K562 (cell line): Measurements from ENCODE around the gene STX1B. TPM values are rescaled to one million over a fixed set of nuclear protein-coding genes. Genes with fewer than 3 reads are reported as not detected.
A peak's percentile ranks its signal among the peaks of the same experiment; 100 is the strongest.

Experiments used
- ATAC-seq: fragments of 200-7000 bp; cut with Tn5 transposase; 3 replicates; pipeline ENCODE4 v1.9.1; 2020; ENCODE audit warnings: moderate library complexity
- BruUV-seq: library from RNA; stranded (reverse); fragments of 400-500 nt; replicated peaks from 2 replicates; lab custom pipeline; 2021; lab: Mats Ljungman, UMichigan
- CTCF ChIA-PET: fragments of 300-600 bp; formaldehyde crosslinking; extraction: SDS; loops from one replicate; lab custom pipeline; 2021; ENCODE audit warnings: low intra/inter-chr PET ratio; lab: Yijun Ruan, JAX
- POLR2A ChIA-PET: fragments of 300-600, 350-650 bp; sonication (Branson Sonifier 250); formaldehyde crosslinking; extraction: SDS; loops from one replicate; lab custom pipeline; 2021; ENCODE audit warnings: antibody characterized with exemption, inconsistent platforms; lab: Yijun Ruan, JAX
- DNase-seq, 4 experiments: peaks; one replicate each; pipeline versions ENCODE4 v3.0.0 to v3.0.0-alpha.2; 2011 to 2018; ENCODE audit warnings: low spot score in 3 of 4, mixed read lengths in 3 of 4; ENCODE audit errors: extremely low read depth in 1 of 4
- FAIRE-seq: peaks from 2 replicates; lab custom pipeline; 2011; peaks lifted over from hg19 to GRCh38; lab: Jason Lieb, UNC
- H2AFZ ChIP-seq: 2 replicates; pipeline ENCODE4 v1.6.0; 2011; ENCODE audit warnings: low read depth, low read length, control low read depth, inconsistent platforms
- H3K27ac ChIP-seq: fragments of 200-600 bp; 3 replicates; pipeline ENCODE4 v1.8.0; 2011; ENCODE audit warnings: low read depth, mild to moderate bottlenecking, control low read depth, inconsistent platforms, low read length, moderate library complexity, mixed read lengths; ENCODE audit errors: extremely low read depth
- H3K27me3 ChIP-seq, 2 experiments: fragments of 300-600 bp in 1 of 2; 2 replicates in 1 of 2; 3 replicates in 1 of 2; pipeline versions ENCODE4 v1.6.0 to v1.8.0; 2011; ENCODE audit warnings: inconsistent platforms in 2 of 2, low read length in 2 of 2, mild to moderate bottlenecking in 1 of 2, mixed read lengths in 1 of 2, moderate library complexity in 1 of 2; ENCODE audit not compliant: control insufficient read depth in 2 of 2, insufficient read depth in 2 of 2
- H3K36me3 ChIP-seq: fragments of 300-600 bp; 3 replicates; pipeline ENCODE4 v1.8.0; 2011; ENCODE audit warnings: mild to moderate bottlenecking, low read length, inconsistent platforms; ENCODE audit not compliant: control insufficient read depth, insufficient read depth
- H3K4me1 ChIP-seq, 2 experiments: fragments of 200-600 bp in 1 of 2; replicated peaks in 1 of 2; 2 replicates in 1 of 2; 3 replicates in 1 of 2; pipeline versions ENCODE4 v1.5.1 to v1.8.0; 2011; ENCODE audit warnings: inconsistent platforms in 2 of 2, low read length in 2 of 2, mild to moderate bottlenecking in 1 of 2, mixed read lengths in 1 of 2, moderate library complexity in 1 of 2; ENCODE audit not compliant: control insufficient read depth in 2 of 2, insufficient read depth in 2 of 2
- H3K4me2 ChIP-seq: 2 replicates; pipeline ENCODE4 v1.6.1; 2011; ENCODE audit warnings: low read length, control low read depth, inconsistent platforms, mixed read lengths; ENCODE audit not compliant: insufficient read depth
- H3K4me3 ChIP-seq: fragments of 200-600 bp; sonication (generic), shearing (Covaris generic); 2 replicates; pipeline ENCODE4 v1.5.1; 2016; ENCODE audit warnings: control low read depth, inconsistent platforms
- H3K79me2 ChIP-seq: fragments of 200-600 bp; 3 replicates; pipeline ENCODE4 v1.8.0; 2011; ENCODE audit warnings: low read length, inconsistent platforms; ENCODE audit not compliant: control insufficient read depth, insufficient read depth
- H3K9ac ChIP-seq, 2 experiments: 2 replicates each; pipeline versions ENCODE4 v1.6.0 to v1.6.1; 2011; ENCODE audit warnings: low read depth in 2 of 2, low read length in 2 of 2, control low read depth in 1 of 2, inconsistent platforms in 1 of 2, mild to moderate bottlenecking in 1 of 2, mixed read lengths in 1 of 2; ENCODE audit not compliant: insufficient read depth in 1 of 2
- H3K9me1 ChIP-seq: one replicate; pipeline ENCODE4 v1.6.0; 2011; ENCODE audit warnings: inconsistent platforms, mild to moderate bottlenecking, low read length, moderate library complexity; ENCODE audit not compliant: control insufficient read depth, insufficient read depth
- H3K9me3 ChIP-seq: replicated peaks from 2 replicates; pipeline ENCODE4 v1.5.1; 2011; ENCODE audit warnings: low read depth, low read length, inconsistent platforms; ENCODE audit not compliant: control insufficient read depth, insufficient read depth
- H4K20me1 ChIP-seq: replicated peaks from 2 replicates; pipeline ENCODE4 v1.6.1; 2011; ENCODE audit warnings: low read length, inconsistent platforms, mixed read lengths; ENCODE audit not compliant: control insufficient read depth, insufficient read depth
- CBFA2T2 ChIP-seq: fragments of 450-650 bp; conservative IDR thresholded peaks from 2 replicates; pipeline ENCODE4 v1.6.1; 2017; ENCODE audit warnings: mild to moderate bottlenecking
- FOXP1 ChIP-seq: sonication (generic); formaldehyde crosslinking; IDR thresholded peaks from 2 replicates; pipeline ENCODE4 v1.8.0; 2022; ENCODE audit warnings: mild to moderate bottlenecking, missing genetic modification reagents
- GATAD2A ChIP-seq: fragments of 450-650 bp; IDR thresholded peaks from 2 replicates; pipeline ENCODE4 v1.6.1; 2017
- HDAC2 ChIP-seq: fragments of 450-650 bp; IDR thresholded peaks from 2 replicates; pipeline ENCODE4 v1.6.1; 2016; ENCODE audit warnings: mild to moderate bottlenecking
- MYNN ChIP-seq, 2 experiments: sonication (generic); formaldehyde crosslinking in 1 of 2; IDR thresholded peaks; 2 replicates each; pipeline versions ENCODE4 v1.5.0 to v1.6.1; 2016 to 2020; ENCODE audit warnings: antibody characterized with exemption in 1 of 2, missing genetic modification reagents in 1 of 2
- NR1H2 ChIP-seq: sonication (generic); formaldehyde crosslinking; IDR thresholded peaks from 2 replicates; pipeline ENCODE4 v1.4.0; 2020; ENCODE audit warnings: mild to moderate bottlenecking, missing genetic modification reagents
- ZBTB7A ChIP-seq: IDR thresholded peaks from 2 replicates; pipeline ENCODE4 v1.6.1; 2011; ENCODE audit warnings: low read depth, mild to moderate bottlenecking, low read length, moderate library complexity, borderline replicate concordance; ENCODE audit not compliant: control insufficient read depth
- ZNF589 ChIP-seq: fragments of 200-800 bp; sonication (Bioruptor generic); IDR thresholded peaks from 2 replicates; pipeline ENCODE4 v1.6.1; 2016; ENCODE audit warnings: low read depth, missing genetic modification characterization, missing compliant biosample characterization
- WGBS: fragments of 100-300 bp; shearing (Covaris generic); methylation state at CpG from one replicate; pipeline ENCODE4 v1.1.6; 2016; ENCODE audit warnings: low coverage, mixed read lengths; ENCODE audit not compliant: insufficient coverage; ENCODE audit errors: missing lambda C conversion rate; 5-methylcytosine and 5-hydroxymethylcytosine counted together
- in situ Hi-C: fragments of 300-500 bp; cut with MboI; formaldehyde crosslinking; loops from 4 replicates; pipeline ENCODE4 v1.15.0; 2018; ENCODE audit warnings: inconsistent platforms, mixed read lengths
- intact Hi-C: fragments of 100-400 bp; cut with micrococcal nuclease; formaldehyde crosslinking; loops from 2 replicates; pipeline ENCODE4 v1.14.2; 2022
- polyA plus RNA-seq, 8 experiments: library from polyadenylated mRNA; depleted of rRNA in 4 of 8; stranded (reverse) in 5 of 8; unstranded in 3 of 8; fragments of >200 nt; fragmentation: Nextera tagmentation in 2 of 8; fragmentation: Illumina TruSeq in 1 of 8; extraction: Ambion mirVana in 2 of 8; extraction: Trizol in 1 of 8; gene quantifications; 2 replicates each; pipeline versions ENCODE4 v1.2.1 to v1.2.3, GENCODE V29; 2011 to 2014; ENCODE audit warnings: inconsistent platforms in 1 of 8, missing spikeins in 1 of 8
- total RNA-seq, 7 experiments: library from RNA; depleted of rRNA in 6 of 7; stranded (reverse); fragments of >200 nt in 6 of 7; fragmentation: Illumina TruSeq in 2 of 7; extraction: Trizol in 2 of 7; gene quantifications; 2 replicates each; pipeline versions ENCODE4 v1.2.1 to v1.2.3, GENCODE V29; 2011 to 2021; ENCODE audit warnings: low replicate concordance in 1 of 7

The STX1B gene
- total and polyA plus RNA-seq, 9 of the 15 experiments (the other 6 are each of a cell fraction or from before 2014, with no cell fraction given): 0.07 to 2.5 (median 0.86) TPM

GRCh38 chr16:30980434-30980833 lies 30.0 kb downstream of the STX1B start (continued):
- no peak for TF ChIP-seq CBFA2T2
- no peak for TF ChIP-seq ZBTB7A

- POLR2A ChIA-PET: no interaction called here
- in situ Hi-C loops: loop anchor here (10.0 to 25.0 kb wide), 2 partner anchors 315 to 457 kb away; partner anchors contain the start of genes COX6A2 and ZNF843
Observed at GRCh38 chr16:30980023-30980371, 30.4 kb downstream of the STX1B start.

More at GRCh38 chr16:30980023-30980371, 30.4 kb downstream of the STX1B start:
- TF ChIP-seq HDAC2 (no peak), GATAD2A (no peak), NR1H2 (no peak), MYNN (IDR thresholded peaks at IDR 0.05) (peak; percentile 10; the same call in 1 of the 2 replicates), MYNN (CRISPR knock-in tag; IDR thresholded peaks at IDR 0.05) (no peak), FOXP1 (CRISPR knock-in tag) (no peak), ZNF589 (no peak)
- Histone ChIP-seq H3K36me3 (peaks cover 91% of the 10 kb centered on the region; the same call in 2 of the 3 replicates), H3K9me3 (no peaks in the 10 kb centered on the region), H3K27ac (no peak overlapping the region), H3K4me3 (no peak overlapping the region), H3K27me3 (no peaks in the 10 kb centered on the region), H3K79me2 (0 out of 3 replicates have a peak, but pooled peaks cover 4% of the 10 kb centered on the region), H2AFZ (no peak overlapping the region), H4K20me1 (peaks cover 5% of the 10 kb centered on the region), H3K4me1 (peaks cover 0 to 42% of the 10 kb centered on the region in 2 experiments; a peak in 2 of 5 replicates), H3K9me1 (peaks cover 2% of the 10 kb centered on the region), H3K9ac (no peak overlapping the region; a peak in 1 of 4 replicates), H3K4me2 (no peak overlapping the region)
- CTCF ChIA-PET: no interaction called here
- DNase-seq (no peak), ATAC-seq (no peak), FAIRE-seq (no peak)
- 79% methylated on average over 14 of the region's 15 CpGs for WGBS
- intact Hi-C loops: loop anchor here (10.0 kb wide), 2 partner anchors 165 to 315 kb away; no protein-coding TSS in a partner anchor
- BruUV-seq: no TSS peak
